ENCODE measurements around the gene CUL1.
"Not testable (repeated sequence)": the region's sequence is repeated elsewhere in the genome, so short reads cannot be mapped to it uniquely, and the experiment has no call there.

CUL1 gene

GRCh38 chr7:148710426-148710825 is 11.7 kb downstream of the CUL1 start:
- intact Hi-C loops (cut with DNase I): not testable (repeated sequence)

DNA sequence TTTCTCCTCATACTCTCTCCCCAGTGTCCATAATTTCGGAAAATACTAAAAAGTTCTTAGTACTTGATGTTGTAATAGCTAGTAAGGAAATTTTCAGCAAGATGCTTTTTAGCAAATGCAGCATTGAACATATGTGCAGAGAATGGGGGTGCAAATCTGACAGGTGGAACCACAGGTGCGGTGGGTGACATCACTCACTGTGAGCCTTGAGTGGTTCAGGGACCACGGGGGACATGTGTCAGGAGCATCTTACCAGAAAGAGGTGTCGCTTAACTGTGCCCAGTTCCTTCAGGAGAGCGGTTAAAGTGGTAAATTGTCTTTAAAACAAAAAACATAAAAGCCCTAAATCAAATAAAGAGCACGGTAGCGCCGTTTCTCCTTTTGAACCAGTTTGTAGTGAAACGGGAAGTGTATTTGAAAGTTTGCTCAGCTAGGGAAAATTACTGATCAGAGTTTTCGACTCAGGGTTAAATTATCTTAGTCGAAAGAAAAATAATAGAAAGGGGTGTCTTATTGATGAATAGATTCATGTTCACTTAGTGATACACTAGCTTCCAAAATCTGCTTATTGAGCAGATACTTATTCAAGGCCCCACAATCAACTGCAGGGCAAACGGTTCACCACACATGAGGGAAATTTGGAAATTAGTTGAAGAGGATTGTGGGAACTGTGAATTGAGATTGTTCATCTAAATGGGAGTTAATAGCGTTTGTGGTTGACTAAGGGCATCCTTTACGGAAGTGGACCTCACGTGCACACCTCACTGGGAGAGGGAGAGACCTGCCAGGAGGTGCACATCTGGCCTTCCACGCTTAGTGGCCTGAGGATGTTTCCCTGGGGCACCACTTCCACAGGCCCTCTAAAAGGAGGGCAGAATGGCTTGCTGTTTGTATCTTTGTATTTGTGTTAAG is 12.7 kb downstream of the CUL1 start:
- DNase-seq: no peak

More at GRCh38 chr7:148710426-148710825, 11.7 kb downstream of the CUL1 start:
- DNase-seq: not testable (repeated sequence)

GRCh38 chr7:148712678-148713329 is 14.1 kb downstream of the CUL1 start:
- peak in 2 of 42 donors; percentile 19 to 35 for DNase-seq
- intact Hi-C loops (cut with DNase I): no loop called here

More for the DNA sequence above, 12.7 kb downstream of the CUL1 start:
- intact Hi-C loops (cut with DNase I): no loop called here

- intact Hi-C loops (cut with DNase I): no loop called here
- no peak for DNase-seq
Measured at GRCh38 chr7:148714498-148714897, 15.8 kb downstream of the CUL1 start.

DNA sequence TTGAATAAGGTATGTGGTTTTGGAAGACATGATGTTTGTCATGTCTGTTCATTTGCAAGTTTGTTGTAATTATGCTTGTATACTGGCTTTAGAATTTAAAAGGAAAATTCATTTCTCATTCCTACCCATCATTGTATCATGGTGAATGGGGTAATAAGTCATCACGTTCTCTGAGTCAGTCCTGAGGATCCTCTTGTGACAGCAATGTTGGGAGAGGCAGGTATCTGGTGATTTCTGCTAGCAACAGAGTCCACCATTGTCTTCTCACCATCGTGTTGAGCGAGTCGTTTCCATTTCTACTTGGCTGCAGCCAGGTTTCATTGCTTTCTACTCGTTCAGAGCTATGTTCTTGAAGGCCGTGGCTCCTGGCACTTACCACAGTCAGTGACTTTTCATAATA is 16.3 kb downstream of the CUL1 start:
- no peak for DNase-seq
- intact Hi-C loops (cut with DNase I): no loop called here

DNA sequence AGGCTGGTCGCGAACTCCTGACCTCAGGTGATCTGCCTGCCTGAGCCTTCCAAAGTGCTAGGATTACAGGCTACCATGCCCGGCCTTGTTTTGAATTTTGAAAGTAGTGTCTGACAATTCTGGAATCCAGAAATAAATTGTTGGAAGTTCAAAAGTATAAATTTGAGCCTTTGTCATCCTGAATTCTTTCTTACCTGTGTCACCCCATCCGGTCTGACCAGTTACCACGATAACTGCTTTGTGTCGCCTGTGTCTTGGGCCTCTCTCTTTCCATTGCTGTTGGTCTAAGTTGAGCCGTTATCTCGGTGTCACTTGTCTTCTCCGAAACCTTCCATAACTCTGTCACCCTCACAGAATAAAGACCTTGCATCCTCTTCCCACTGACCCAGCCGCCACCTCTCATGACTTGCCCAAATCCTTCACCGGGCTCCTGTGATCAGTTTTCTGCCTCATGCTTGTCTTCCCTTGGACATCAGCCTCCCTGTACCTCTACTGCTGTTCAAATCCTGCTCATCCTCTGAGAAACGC is 18.6 kb downstream of the CUL1 start:
- intact Hi-C loops (cut with DNase I): no loop called here
- no peak for DNase-seq

DNA sequence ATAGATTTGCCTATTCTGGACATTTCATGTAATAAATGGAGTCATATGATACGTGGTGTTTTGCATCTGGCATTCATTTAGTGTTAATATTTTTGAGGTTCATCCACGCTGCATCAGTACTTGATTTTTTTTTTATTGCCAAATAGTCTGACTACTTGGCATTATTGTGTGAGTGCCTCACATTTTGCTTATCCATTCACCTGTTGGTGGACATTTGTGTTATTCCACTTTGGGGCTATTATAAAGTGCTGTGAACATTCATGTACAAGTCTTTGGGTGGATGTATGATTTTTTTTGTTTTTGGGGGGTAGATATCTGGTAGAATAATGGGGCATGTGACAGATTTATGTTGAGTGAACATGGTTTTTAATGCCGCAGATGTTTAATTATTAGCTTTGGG is 19.7 kb downstream of the CUL1 start:
- intact Hi-C loops (cut with DNase I): no loop called here
- DNase-seq: no peak

DNA sequence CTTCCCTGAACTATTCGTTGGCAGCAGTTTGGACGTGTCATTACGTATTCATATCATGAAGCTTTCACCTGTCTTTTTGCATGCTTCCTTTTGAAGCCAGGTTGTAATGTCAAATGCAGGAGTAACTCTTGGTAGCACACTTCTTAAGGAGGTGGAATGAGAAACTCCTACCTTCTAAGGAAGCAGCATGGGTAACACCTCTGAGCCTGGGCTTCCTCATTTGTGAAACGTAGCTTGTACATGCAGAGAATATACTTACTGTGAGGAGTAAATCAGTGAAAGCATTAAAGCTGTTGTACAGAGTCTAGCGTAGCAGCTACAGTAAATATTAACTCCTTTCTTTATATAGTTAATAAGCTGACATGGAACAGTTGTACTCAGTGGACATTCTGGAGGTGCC is 21.1 kb downstream of the CUL1 start:
- intact Hi-C loops (cut with DNase I): no loop called here
- no peak for DNase-seq

DNA sequence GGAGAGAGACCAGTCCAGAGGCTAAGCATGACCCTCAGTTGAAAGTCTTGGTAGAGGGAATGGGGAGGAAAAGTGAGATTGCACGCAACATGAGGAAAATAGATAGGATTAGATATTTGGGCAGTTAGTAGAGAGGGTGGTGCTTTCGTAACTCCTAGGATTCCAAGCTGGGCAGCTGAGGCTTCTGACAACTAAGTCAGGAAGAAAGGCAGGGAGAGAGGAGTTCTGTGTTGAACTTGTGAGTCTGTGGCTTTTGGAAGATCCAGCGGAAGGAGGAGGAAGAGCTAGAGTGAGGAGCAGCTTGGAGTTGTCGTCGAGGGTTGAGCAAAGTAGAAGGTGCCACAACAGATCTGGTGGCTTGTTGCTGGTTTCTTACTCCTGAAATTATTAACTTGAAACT is 21.8 kb downstream of the CUL1 start:
- intact Hi-C loops (cut with DNase I): no loop called here
- DNase-seq: no peak

DNA sequence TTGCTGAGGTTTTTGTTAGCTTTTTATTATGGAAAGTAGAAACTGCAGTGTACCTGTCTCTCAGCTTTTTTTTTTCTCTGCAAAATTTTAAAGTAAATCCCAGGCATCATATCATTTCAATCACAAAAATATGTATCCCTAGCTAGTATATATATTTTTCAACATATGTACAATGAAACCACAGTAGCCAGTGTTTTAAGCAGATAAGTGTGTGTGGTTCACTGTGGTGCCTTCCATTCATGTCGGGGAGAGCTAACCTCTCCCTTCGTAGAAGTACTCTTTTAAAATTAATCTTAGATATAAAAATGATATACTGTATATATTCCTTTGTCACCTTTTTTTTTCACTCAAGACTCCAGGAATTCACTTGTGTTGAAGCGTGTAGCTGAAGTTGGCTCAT is 22.7 kb downstream of the CUL1 start:
- intact Hi-C loops (cut with DNase I): no loop called here
- DNase-seq: no peak

- peak in 2 of 42 donors; percentile 40 to 60 for DNase-seq
- intact Hi-C loops (cut with DNase I): no loop called here
Measured at GRCh38 chr7:148722340-148723165, 23.9 kb downstream of the CUL1 start.

DNA sequence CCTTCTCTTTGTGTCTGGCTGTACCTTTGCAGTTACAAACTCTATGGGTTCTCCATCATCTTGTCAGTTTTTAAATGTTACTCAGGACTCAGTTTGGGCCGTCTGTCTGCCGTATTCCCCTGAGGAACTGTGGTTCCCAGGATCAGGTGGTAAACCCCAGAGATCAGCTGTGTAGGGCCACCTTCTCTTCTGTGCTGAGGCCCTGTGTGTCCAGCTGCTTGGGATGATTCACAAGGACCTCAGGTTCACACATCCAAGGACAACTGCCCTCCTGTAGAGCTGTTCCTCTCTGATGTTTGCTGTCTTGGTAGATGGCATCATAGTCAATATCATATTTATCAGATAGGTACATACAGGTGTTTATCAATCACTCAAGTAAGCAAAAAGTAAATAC is 24.5 kb downstream of the CUL1 start:
- intact Hi-C loops (cut with DNase I): no loop called here
- no peak for DNase-seq

DNA sequence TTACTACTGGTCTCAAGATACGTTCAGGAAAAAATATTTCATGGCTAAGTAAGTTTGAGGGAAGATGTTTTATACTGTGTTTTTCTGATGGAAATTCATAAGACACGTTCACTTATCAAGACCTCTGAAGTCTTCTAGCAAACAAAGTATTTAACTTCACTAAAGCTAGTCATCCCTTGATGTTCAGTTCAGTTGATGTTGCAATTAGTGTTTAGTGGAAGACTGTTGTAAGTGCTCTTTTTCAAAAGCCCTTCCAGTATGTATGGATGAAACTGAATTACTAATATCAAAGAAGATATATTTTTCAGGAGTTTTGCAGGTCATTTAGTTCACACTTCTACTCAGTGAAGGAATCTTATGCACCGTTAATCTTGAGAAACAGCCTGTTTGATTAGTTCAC is 25.1 kb downstream of the CUL1 start:
- intact Hi-C loops (cut with DNase I): no loop called here

GRCh38 chr7:148726385-148726784 is 27.7 kb downstream of the CUL1 start:
- no peak for DNase-seq
- intact Hi-C loops (cut with DNase I): no loop called here

More for the DNA sequence above, 25.1 kb downstream of the CUL1 start:
- no peak for DNase-seq

GRCh38 chr7:148727501-148728278 is 29.0 kb downstream of the CUL1 start:
- DNase-seq: no peak
- intact Hi-C loops (cut with DNase I): no loop called here

- no peak for DNase-seq
- intact Hi-C loops (cut with DNase I): no loop called here
Measured at GRCh38 chr7:148729984-148730733, 31.5 kb downstream of the CUL1 start.

DNA sequence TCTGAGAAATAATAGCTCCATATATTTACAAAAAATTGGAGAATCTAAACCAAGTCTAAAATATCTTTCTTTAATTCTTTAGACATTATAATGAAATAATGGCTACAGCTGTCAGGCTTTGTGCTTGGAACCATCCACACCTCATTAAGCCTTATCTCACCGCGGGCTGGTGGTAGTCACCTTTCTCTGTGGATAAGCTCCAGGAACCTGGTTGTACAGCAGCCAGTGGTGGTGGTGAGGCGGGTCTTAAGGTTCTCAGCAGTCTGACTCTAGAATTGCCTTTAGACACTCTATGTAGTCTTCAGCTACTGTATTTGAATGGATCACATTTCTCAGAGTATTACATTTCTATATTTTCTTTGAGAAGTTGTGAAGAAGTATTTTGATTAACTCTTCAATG is 34.2 kb downstream of the CUL1 start:
- no peak for DNase-seq
- intact Hi-C loops (cut with DNase I): no loop called here

DNA sequence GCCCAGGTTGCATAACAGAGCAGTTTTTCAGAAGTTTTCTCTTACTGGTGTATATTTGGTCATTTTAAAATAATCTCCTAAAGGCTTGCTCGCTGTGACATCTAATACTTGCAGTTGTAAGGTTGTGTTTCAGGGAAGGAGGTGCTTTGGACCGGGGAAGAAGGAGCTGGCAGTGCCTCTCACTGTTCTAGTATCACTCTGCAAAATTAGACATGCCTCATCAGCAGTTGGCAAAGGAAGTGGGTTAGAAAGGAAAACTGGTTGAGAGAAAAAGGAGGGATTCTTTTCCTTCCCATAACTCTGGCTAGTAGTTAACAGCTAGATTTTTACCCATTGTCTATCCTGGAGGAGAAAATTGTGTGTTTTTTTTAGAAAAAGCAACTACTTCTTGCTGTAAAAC is 34.8 kb downstream of the CUL1 start:
- DNase-seq: no peak

More for the DNA sequence above, 34.8 kb downstream of the CUL1 start:
- intact Hi-C loops (cut with DNase I): no loop called here

Measured in head of caudate nucleus (tissue), 42 donors.